Fibroblast of upper back skin (primary cell): ENCODE data around the gene MCU.
"Not testable (repeated sequence)": the region's sequence is repeated elsewhere in the genome, so short reads cannot be mapped to it uniquely, and the experiment has no call there.

Experiments
- DNase-seq: peaks from one replicate; pipeline ENCODE4 v3.0.0-alpha.2; 2013

MCU gene

GRCh38 chr10:72852508-72852907 is 160.6 kb downstream of the MCU start:
- DNase-seq, result no peak

- DNase-seq, result no peak
Observed at GRCh38 chr10:72855129-72855528, 163.2 kb downstream of the MCU start.

GRCh38 chr10:72855790-72856189 is 163.8 kb downstream of the MCU start:
- no peak for DNase-seq

- no peak for DNase-seq
Observed at GRCh38 chr10:72858067-72858466, 166.1 kb downstream of the MCU start.

- DNase-seq, result no peak
Observed at GRCh38 chr10:72862957-72863356, 171.0 kb downstream of the MCU start.

GRCh38 chr10:72875250-72876055 is 183.5 kb downstream of the MCU start:
- DNase-seq, result peak; percentile 32

GRCh38 chr10:72879245-72879644 is 187.3 kb downstream of the MCU start:
- no peak for DNase-seq

- no peak for DNase-seq
Observed at GRCh38 chr10:72881291-72881690, 189.3 kb downstream of the MCU start.

- DNase-seq, result peak; percentile 24
Observed at GRCh38 chr10:72883861-72884260, 191.9 kb downstream of the MCU start.

- no peak for DNase-seq
Observed at GRCh38 chr10:72885953-72886352, 194.0 kb downstream of the MCU start.

- no peak for DNase-seq
Observed at GRCh38 chr10:72886621-72887020, 194.7 kb downstream of the MCU start.

GRCh38 chr10:72887043-72887442 is 195.1 kb downstream of the MCU start:
- no peak for DNase-seq

- no peak for DNase-seq
Observed at GRCh38 chr10:72888151-72888638, 196.3 kb downstream of the MCU start.

GRCh38 chr10:72889391-72889831 is 197.5 kb downstream of the MCU start:
- DNase-seq, result peak; percentile 38

- no peak for DNase-seq
Observed at GRCh38 chr10:72890086-72890485, 198.1 kb downstream of the MCU start.

GRCh38 chr10:72893136-72893798 is 201.3 kb downstream of the MCU start, which contains the start of gene OIT3:
TSS of gene OIT3 (plus strand) at chr10:72893739. CDS start at chr10:72893799, 60 bp downstream.
- DNase-seq, result no peak

- DNase-seq, result no peak
Observed at GRCh38 chr10:72895236-72895850, 203.4 kb downstream of the MCU start.

- DNase-seq, result no peak
Observed at GRCh38 chr10:72898616-72899015, 206.7 kb downstream of the MCU start.

GRCh38 chr10:72899545-72899944 is 207.6 kb downstream of the MCU start:
- DNase-seq, result no peak

GRCh38 chr10:72903941-72904446 is 212.1 kb downstream of the MCU start:
- not testable (repeated sequence) for DNase-seq

- no peak for DNase-seq
Observed at GRCh38 chr10:72904806-72905205, 212.9 kb downstream of the MCU start.

GRCh38 chr10:72906446-72906845 is 214.5 kb downstream of the MCU start:
- DNase-seq, result no peak

GRCh38 chr10:72910705-72911104 is 218.8 kb downstream of the MCU start:
- DNase-seq, result no peak
